Stimulated activated CD4-positive, alpha-beta T cell treated with anti-CD3 and anti-CD28 coated beads, TNF-alpha, amount 100 ng/mL, for 1 hour (primary cell): ENCODE measurements around the gene DMXL1.
"Not testable (repeated sequence)": the region's sequence is repeated elsewhere in the genome, so short reads cannot be mapped to it uniquely, and the experiment has no call there.

Source experiments
- DNase-seq, 3 donors: peaks; one replicate each; pipeline ENCODE4 v3.0.0-alpha.2; 2020; ENCODE audit warnings: low read depth in 3 of 3, low spot score in 1 of 3

The DMXL1 gene

GRCh38 chr5:119191944-119192343 lies 121.1 kb downstream of the DMXL1 start:
- no peak for DNase-seq

GRCh38 chr5:119200795-119201194 lies 129.9 kb downstream of the DMXL1 start:
- DNase-seq = no peak

GRCh38 chr5:119207105-119207504 lies 136.2 kb downstream of the DMXL1 start:
- no peak for DNase-seq

GRCh38 chr5:119212026-119212425 lies 141.1 kb downstream of the DMXL1 start:
- no peak for DNase-seq

GRCh38 chr5:119212676-119213075 lies 141.8 kb downstream of the DMXL1 start:
- DNase-seq = no peak

GRCh38 chr5:119217183-119217582 lies 146.3 kb downstream of the DMXL1 start:
- DNase-seq = no peak

GRCh38 chr5:119218830-119219782 lies 148.2 kb downstream of the DMXL1 start:
- no peak for DNase-seq

GRCh38 chr5:119220576-119221197 lies 149.8 kb downstream of the DMXL1 start:
- no peak for DNase-seq

- no peak for DNase-seq
Observed at GRCh38 chr5:119221330-119221729, 150.4 kb downstream of the DMXL1 start.

- no peak for DNase-seq
Observed at GRCh38 chr5:119229950-119230349, 159.1 kb downstream of the DMXL1 start.

- no peak for DNase-seq
Observed at GRCh38 chr5:119238265-119239118, 167.6 kb downstream of the DMXL1 start.

GRCh38 chr5:119239119-119239417 lies 168.2 kb downstream of the DMXL1 start:
- no peak for DNase-seq

GRCh38 chr5:119239826-119240225 lies 168.9 kb downstream of the DMXL1 start:
- DNase-seq = not testable (repeated sequence)

GRCh38 chr5:119243888-119244287 lies 173.0 kb downstream of the DMXL1 start:
- DNase-seq = no peak

- no peak for DNase-seq
Observed at GRCh38 chr5:119250946-119251901, 180.3 kb downstream of the DMXL1 start.

- no peak for DNase-seq
Observed at GRCh38 chr5:119255571-119256356, 184.9 kb downstream of the DMXL1 start.

GRCh38 chr5:119257613-119258012 lies 186.7 kb downstream of the DMXL1 start:
- no peak for DNase-seq

GRCh38 chr5:119263639-119264038 lies 192.8 kb downstream of the DMXL1 start:
- DNase-seq = no peak

GRCh38 chr5:119264186-119264585 lies 193.3 kb downstream of the DMXL1 start:
- DNase-seq = no peak

- DNase-seq = peak in 2 of 3 donors; percentile 37 to 45
Observed at GRCh38 chr5:119267958-119268386, 197.1 kb downstream of the DMXL1 start.
